Muscle layer of duodenum (tissue), 2 donors: Measurements from ENCODE around the gene RASIP1.

ENCODE experiments used
- H3K27ac ChIP-seq: one replicate; pipeline ENCODE4 v1.7.0; 2013; ENCODE audit warnings: mild to moderate bottlenecking, low read length
- H3K27me3 ChIP-seq: one replicate; pipeline ENCODE4 v1.7.0; 2013; ENCODE audit warnings: low read depth, mild to moderate bottlenecking, control low read depth, low read length
- H3K36me3 ChIP-seq, 2 donors: one replicate each; pipeline ENCODE4 v1.7.0; 2013; ENCODE audit warnings: low read length in 2 of 2, control low read depth in 1 of 2, mild to moderate bottlenecking in 1 of 2; ENCODE audit not compliant: insufficient read depth in 2 of 2, control insufficient read depth in 1 of 2
- H3K4me1 ChIP-seq, 2 donors: one replicate each; pipeline ENCODE4 v1.7.0; 2013; ENCODE audit warnings: low read length in 2 of 2, mild to moderate bottlenecking in 2 of 2, control low read depth in 1 of 2, moderate library complexity in 1 of 2; ENCODE audit not compliant: insufficient read depth in 2 of 2, control insufficient read depth in 1 of 2
- H3K4me3 ChIP-seq, 2 donors: one replicate each; pipeline ENCODE4 v1.7.0; 2013; ENCODE audit warnings: low read length in 2 of 2, low read depth in 1 of 2, mild to moderate bottlenecking in 1 of 2
- H3K9me3 ChIP-seq, 2 donors: one replicate each; pipeline ENCODE4 v1.7.0; 2013; ENCODE audit warnings: low read length in 2 of 2, control low read depth in 1 of 2, mild to moderate bottlenecking in 1 of 2; ENCODE audit not compliant: control insufficient read depth in 1 of 2
- donor health status: healthy.

The RASIP1 gene

GRCh38 chr19:48741129-48741999 lies 954 bp upstream of the RASIP1 start:
- no peaks in the 10 kb centered on the region for H3K36me3 ChIP-seq
- H3K9me3 ChIP-seq = no peaks in the 10 kb centered on the region
- peak overlapping the region; percentile 31 for H3K27ac ChIP-seq
- H3K4me1 ChIP-seq = peaks cover 0 to 5% of the 10 kb centered on the region in 2 donors
- peak overlapping the region in 1 of 2 donors; percentile 14 for H3K4me3 ChIP-seq
- peaks cover 6% of the 10 kb centered on the region for H3K27me3 ChIP-seq

GRCh38 chr19:48739404-48740163 lies 826 bp downstream of the RASIP1 start:
- Histone ChIP-seq H3K4me1 (peaks cover 0 to 5% of the 10 kb centered on the region in 2 donors), H3K27ac (no peak overlapping the region), H3K27me3 (peaks cover 6% of the 10 kb centered on the region), H3K4me3 (peak overlapping the region; percentile 1 to 62), H3K36me3 (no peaks in the 10 kb centered on the region), H3K9me3 (no peaks in the 10 kb centered on the region)

- H3K4me1 ChIP-seq = peaks cover 0 to 5% of the 10 kb centered on the region in 2 donors
- peak overlapping the region; percentile 40 for H3K27ac ChIP-seq
- no peaks in the 10 kb centered on the region for H3K9me3 ChIP-seq
- H3K36me3 ChIP-seq = no peaks in the 10 kb centered on the region
- H3K27me3 ChIP-seq = peaks cover 6% of the 10 kb centered on the region
- H3K4me3 ChIP-seq = peak overlapping the region; percentile 23 to 62
These were observed 1.6 kb downstream of the RASIP1 start for GRCh38 chr19:48738557-48739403.

GRCh38 chr19:48737360-48737998 lies 2.9 kb downstream of the RASIP1 start:
- Histone ChIP-seq H3K27ac (no peak overlapping the region), H3K9me3 (no peaks in the 10 kb centered on the region), H3K4me3 (no peak overlapping the region), H3K4me1 (peaks cover 0 to 5% of the 10 kb centered on the region in 2 donors), H3K36me3 (no peaks in the 10 kb centered on the region), H3K27me3 (peaks cover 6% of the 10 kb centered on the region)

- Histone ChIP-seq H3K4me1 (peaks cover 0 to 5% of the 10 kb centered on the region in 2 donors), H3K36me3 (no peaks in the 10 kb centered on the region), H3K9me3 (no peaks in the 10 kb centered on the region), H3K27ac (no peak overlapping the region), H3K27me3 (peaks cover 5% of the 10 kb centered on the region), H3K4me3 (no peak overlapping the region)
These were observed 5.3 kb downstream of the RASIP1 start for GRCh38 chr19:48735031-48735615.

GRCh38 chr19:48734625-48735024 lies 5.8 kb downstream of the RASIP1 start:
- H3K4me3 ChIP-seq = no peak overlapping the region

GRCh38 chr19:48731452-48731851 lies 9.0 kb downstream of the RASIP1 start:
- Histone ChIP-seq H3K9me3 (no peaks in the 10 kb centered on the region), H3K36me3 (no peaks in the 10 kb centered on the region), H3K4me1 (peaks cover 0 to 3% of the 10 kb centered on the region in 2 donors), H3K4me3 (no peak overlapping the region), H3K27ac (no peak overlapping the region), H3K27me3 (no peaks in the 10 kb centered on the region)

More at GRCh38 chr19:48734625-48735024, 5.8 kb downstream of the RASIP1 start:
- peaks cover 0 to 5% of the 10 kb centered on the region in 2 donors for H3K4me1 ChIP-seq
- H3K36me3 ChIP-seq = no peaks in the 10 kb centered on the region
- no peaks in the 10 kb centered on the region for H3K9me3 ChIP-seq
- H3K27ac ChIP-seq = no peak overlapping the region
- no peaks in the 10 kb centered on the region for H3K27me3 ChIP-seq

GRCh38 chr19:48728911-48729664 lies 11.3 kb downstream of the RASIP1 start:
- H3K27me3 ChIP-seq = no peaks in the 10 kb centered on the region
- H3K4me3 ChIP-seq = no peak overlapping the region
- peaks cover 3% of the 10 kb centered on the region in 2 donors for H3K4me1 ChIP-seq
- H3K27ac ChIP-seq = no peak overlapping the region
- peaks cover 0 to 4% of the 10 kb centered on the region in 2 donors for H3K36me3 ChIP-seq
- no peaks in the 10 kb centered on the region for H3K9me3 ChIP-seq

- H3K9me3 ChIP-seq = no peaks in the 10 kb centered on the region
- H3K36me3 ChIP-seq = peaks cover 0 to 6% of the 10 kb centered on the region in 2 donors
- H3K4me1 ChIP-seq = peaks cover 3% of the 10 kb centered on the region in 2 donors
- no peak overlapping the region for H3K27ac ChIP-seq
- H3K4me3 ChIP-seq = no peak overlapping the region
- no peaks in the 10 kb centered on the region for H3K27me3 ChIP-seq
These were observed 13.9 kb downstream of the RASIP1 start for GRCh38 chr19:48726556-48726955.
